Neural cell (in vitro differentiated cells): ENCODE results near the gene SNTB2. TPM values are rescaled to one million over a fixed set of nuclear protein-coding genes. Genes with fewer than 3 reads are reported as not detected.

Source experiments
- H2AFZ ChIP-seq: fragments of 200-600, 300-800 bp; sonication (generic), shearing (Covaris generic); 2 replicates; pipeline ENCODE4 v1.6.0; 2014; ENCODE audit warnings: low read depth, mild to moderate bottlenecking, antibody characterized with exemption, low read length, moderate library complexity
- H3F3A ChIP-seq: fragments of 200-600 bp; shearing (Covaris generic); 2 replicates; pipeline ENCODE4 v1.6.1; 2016; ENCODE audit warnings: mild to moderate bottlenecking, moderate library complexity, mixed read lengths, antibody characterized with exemption, low read length; ENCODE audit not compliant: insufficient read depth, poor library complexity, severe bottlenecking
- H3K27ac ChIP-seq: fragments of 200-600, 300-800 bp; sonication (generic), shearing (Covaris generic); 2 replicates; pipeline ENCODE4 v1.5.1; 2014; ENCODE audit warnings: mild to moderate bottlenecking, low read length, moderate library complexity
- H3K27me3 ChIP-seq: fragments of 300-800, 200-600 bp; sonication (generic), shearing (Covaris generic); 2 replicates; pipeline ENCODE4 v1.6.0; 2014; ENCODE audit warnings: mild to moderate bottlenecking, low read depth, low read length, moderate library complexity; ENCODE audit not compliant: insufficient read depth
- H3K36me3 ChIP-seq: fragments of 300-800, 200-600 bp; sonication (generic), shearing (Covaris generic); 2 replicates; pipeline ENCODE4 v1.5.1; 2014; ENCODE audit warnings: mild to moderate bottlenecking, antibody characterized with exemption, low read length, moderate library complexity; ENCODE audit not compliant: insufficient read depth
- H3K4me2 ChIP-seq: fragments of 300-800, 200-600 bp; sonication (generic), shearing (Covaris generic); 2 replicates; pipeline ENCODE4 v1.6.0; 2014; ENCODE audit warnings: mild to moderate bottlenecking, low read length
- H3K4me3 ChIP-seq: fragments of 300-800, 200-600 bp; sonication (generic), shearing (Covaris generic); 2 replicates; pipeline ENCODE4 v1.5.1; 2014; ENCODE audit warnings: mild to moderate bottlenecking, low read length, moderate library complexity
- H3K79me2 ChIP-seq: fragments of 200-600 bp; shearing (Covaris generic); replicated peaks from 2 replicates; pipeline ENCODE4 v1.6.0; 2014; ENCODE audit warnings: mild to moderate bottlenecking, low read length, moderate library complexity; ENCODE audit not compliant: insufficient read depth
- H3K9ac ChIP-seq: fragments of 300-800, 200-600 bp; sonication (generic), shearing (Covaris generic); 2 replicates; pipeline ENCODE4 v1.6.1; 2016; ENCODE audit warnings: mild to moderate bottlenecking, low read length, mixed read lengths
- H3K9me2 ChIP-seq: fragments of 200-600 bp; shearing (Covaris generic); 2 replicates; pipeline ENCODE4 v1.6.1; 2016; ENCODE audit warnings: mild to moderate bottlenecking, low read length, mixed read lengths; ENCODE audit not compliant: insufficient read depth
- H3K9me3 ChIP-seq: fragments of 200-600, 300-800 bp; sonication (generic), shearing (Covaris generic); 2 replicates; pipeline ENCODE4 v1.6.1; 2016; ENCODE audit warnings: mild to moderate bottlenecking, mixed run types, low read length, moderate library complexity, mixed read lengths
- H4K20me1 ChIP-seq: fragments of 200-600 bp; shearing (Covaris generic); 2 replicates; pipeline ENCODE4 v1.6.1; 2016; ENCODE audit warnings: mild to moderate bottlenecking, mixed run types; ENCODE audit not compliant: insufficient read depth
- EP300 ChIP-seq: fragments of 450-650 bp; conservative IDR thresholded peaks from 2 replicates; pipeline ENCODE4 v1.6.1; 2014; ENCODE audit warnings: antibody characterized with exemption, mild to moderate bottlenecking, moderate library complexity; ENCODE audit not compliant: poor library complexity, severe bottlenecking
- EZH2 ChIP-seq: fragments of 200-600, 300-800 bp; shearing (Covaris generic), sonication (generic); IDR thresholded peaks from 2 replicates; pipeline ENCODE4 v1.6.1; 2014; ENCODE audit warnings: antibody characterized with exemption, low read length, borderline replicate concordance, mild to moderate bottlenecking; ENCODE audit not compliant: insufficient read depth, poor library complexity, severe bottlenecking
- MXI1 ChIP-seq: fragments of 450-650 bp; conservative IDR thresholded peaks from 2 replicates; pipeline ENCODE4 v1.6.1; 2014; ENCODE audit warnings: antibody characterized with exemption, mild to moderate bottlenecking; ENCODE audit not compliant: poor library complexity, severe bottlenecking
- POLR2AphosphoS5 ChIP-seq: IDR thresholded peaks from 2 replicates; pipeline ENCODE4 v1.6.1; 2012
- RAD21 ChIP-seq: fragments of 450-650 bp; conservative IDR thresholded peaks from 2 replicates; pipeline ENCODE4 v1.6.1; 2014; ENCODE audit warnings: antibody characterized with exemption, mild to moderate bottlenecking, moderate library complexity
- REST ChIP-seq: IDR thresholded peaks from 2 replicates; pipeline ENCODE4 v1.6.1; 2012; ENCODE audit warnings: borderline replicate concordance
- SMC3 ChIP-seq: fragments of 450-650 bp; conservative IDR thresholded peaks from 2 replicates; pipeline ENCODE4 v1.6.1; 2014; ENCODE audit warnings: antibody characterized with exemption, mild to moderate bottlenecking, moderate library complexity; ENCODE audit not compliant: poor library complexity
- TAF1 ChIP-seq: IDR thresholded peaks from 2 replicates; pipeline ENCODE4 v1.6.1; 2012; ENCODE audit warnings: low read depth
- polyA plus RNA-seq: library from polyadenylated mRNA; depleted of rRNA; stranded (reverse); fragments of >200 nt; gene quantifications from 2 replicates; pipeline ENCODE4 v1.2.3, GENCODE V29; 2014
- TF ChIP-seq, protein P1 (sequence below): fragments of 450-650 bp; IDR thresholded peaks from 2 replicates; pipeline ENCODE4 v1.5.1; 2014; ENCODE audit warnings: antibody characterized with exemption, mild to moderate bottlenecking, moderate library complexity; ENCODE audit not compliant: poor library complexity, severe bottlenecking

SNTB2 gene
- polyA plus RNA-seq, 1 donor from 2014 or later = 7.0 TPM

- no peaks in the 10 kb centered on the region for H4K20me1 ChIP-seq
- H3K4me2 ChIP-seq = no peak overlapping the region
- H3K9me2 ChIP-seq = no peaks in the 10 kb centered on the region
- TF ChIP-seq POLR2AphosphoS5 = no peak
- TF ChIP-seq REST = no peak
- TF ChIP-seq TAF1 = no peak
- TF ChIP-seq EZH2 = no peak
- TF ChIP-seq, protein P1, sequence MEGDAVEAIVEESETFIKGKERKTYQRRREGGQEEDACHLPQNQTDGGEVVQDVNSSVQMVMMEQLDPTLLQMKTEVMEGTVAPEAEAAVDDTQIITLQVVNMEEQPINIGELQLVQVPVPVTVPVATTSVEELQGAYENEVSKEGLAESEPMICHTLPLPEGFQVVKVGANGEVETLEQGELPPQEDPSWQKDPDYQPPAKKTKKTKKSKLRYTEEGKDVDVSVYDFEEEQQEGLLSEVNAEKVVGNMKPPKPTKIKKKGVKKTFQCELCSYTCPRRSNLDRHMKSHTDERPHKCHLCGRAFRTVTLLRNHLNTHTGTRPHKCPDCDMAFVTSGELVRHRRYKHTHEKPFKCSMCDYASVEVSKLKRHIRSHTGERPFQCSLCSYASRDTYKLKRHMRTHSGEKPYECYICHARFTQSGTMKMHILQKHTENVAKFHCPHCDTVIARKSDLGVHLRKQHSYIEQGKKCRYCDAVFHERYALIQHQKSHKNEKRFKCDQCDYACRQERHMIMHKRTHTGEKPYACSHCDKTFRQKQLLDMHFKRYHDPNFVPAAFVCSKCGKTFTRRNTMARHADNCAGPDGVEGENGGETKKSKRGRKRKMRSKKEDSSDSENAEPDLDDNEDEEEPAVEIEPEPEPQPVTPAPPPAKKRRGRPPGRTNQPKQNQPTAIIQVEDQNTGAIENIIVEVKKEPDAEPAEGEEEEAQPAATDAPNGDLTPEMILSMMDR = no peak
- no peak for TF ChIP-seq MXI1
- no peak for TF ChIP-seq EP300
- no peak for TF ChIP-seq RAD21
- no peak for TF ChIP-seq SMC3
- H3K9me3 ChIP-seq = no peaks in the 10 kb centered on the region
- no peaks in the 10 kb centered on the region for H3K27me3 ChIP-seq
- peaks cover 21% of the 10 kb centered on the region for H3K79me2 ChIP-seq
- H3K9ac ChIP-seq = no peak overlapping the region
- peaks cover 7% of the 10 kb centered on the region for H3K36me3 ChIP-seq
- H2AFZ ChIP-seq = no peak overlapping the region
- H3K4me3 ChIP-seq = no peak overlapping the region
- H3F3A ChIP-seq = no peaks in the 10 kb centered on the region
- H3K27ac ChIP-seq = no peak overlapping the region
Observed at GRCh38 chr16:69315486-69316311, 128.7 kb downstream of the SNTB2 start.

- no peaks in the 10 kb centered on the region for H3K27me3 ChIP-seq
- H3K79me2 ChIP-seq = peaks cover 19% of the 10 kb centered on the region
- H3K27ac ChIP-seq = no peak overlapping the region
- H3K9ac ChIP-seq = no peak overlapping the region
- H3F3A ChIP-seq = no peaks in the 10 kb centered on the region
- no peak for TF ChIP-seq REST
- no peak for TF ChIP-seq SMC3
- TF ChIP-seq, protein P1 = no peak
- TF ChIP-seq POLR2AphosphoS5 = no peak
- H4K20me1 ChIP-seq = no peaks in the 10 kb centered on the region
- no peaks in the 10 kb centered on the region for H3K9me3 ChIP-seq
- no peaks in the 10 kb centered on the region for H3K9me2 ChIP-seq
- no peak overlapping the region for H3K4me3 ChIP-seq
- no peak overlapping the region for H2AFZ ChIP-seq
- H3K4me2 ChIP-seq = no peak overlapping the region
- H3K36me3 ChIP-seq = peaks cover 7% of the 10 kb centered on the region
Observed at GRCh38 chr16:69316595-69317034, 129.7 kb downstream of the SNTB2 start.
